KMS-11 (cell line): ENCODE measurements around the gene RFPL1.

Experiments used
- H2AFZ ChIP-seq: fragments of 200-600 bp; sonication (generic); 2 replicates; pipeline ENCODE4 v1.6.1; 2016; ENCODE audit warnings: antibody characterized with exemption, mixed run types, low read depth
- H3K27ac ChIP-seq: fragments of 200-600 bp; sonication (generic); 2 replicates; pipeline ENCODE4 v1.6.1; 2016; ENCODE audit warnings: mild to moderate bottlenecking, mixed run types
- H3K27me3 ChIP-seq: fragments of 200-600 bp; sonication (generic); 2 replicates; pipeline ENCODE4 v1.6.1; 2017; ENCODE audit warnings: mild to moderate bottlenecking, low read depth, mixed run types, moderate library complexity; ENCODE audit not compliant: insufficient read depth
- H3K36me3 ChIP-seq: fragments of 200-600 bp; sonication (generic); 2 replicates; pipeline ENCODE4 v1.6.1; 2017; ENCODE audit warnings: mild to moderate bottlenecking, mixed run types; ENCODE audit not compliant: insufficient read depth
- H3K4me1 ChIP-seq: fragments of 200-600 bp; sonication (generic); 2 replicates; pipeline ENCODE4 v1.6.1; 2016; ENCODE audit warnings: mild to moderate bottlenecking, low read depth, mixed run types; ENCODE audit not compliant: poor library complexity, severe bottlenecking
- H3K4me2 ChIP-seq: fragments of 200-600 bp; sonication (generic); 2 replicates; pipeline ENCODE4 v1.7.0; 2016; ENCODE audit warnings: mild to moderate bottlenecking, mixed run types
- H3K4me3 ChIP-seq: fragments of 200-600 bp; sonication (generic); IDR thresholded peaks from 2 replicates; pipeline ENCODE4 v1.6.1; 2017; ENCODE audit warnings: low read depth, low read length, mixed read lengths; ENCODE audit not compliant: insufficient read depth
- H3K79me2 ChIP-seq: fragments of 200-600 bp; sonication (generic); 2 replicates; pipeline ENCODE4 v1.6.1; 2016; ENCODE audit warnings: low read depth, mixed run types; ENCODE audit not compliant: insufficient read depth
- H3K9ac ChIP-seq: fragments of 200-600 bp; sonication (generic); 2 replicates; pipeline ENCODE4 v1.6.1; 2016; ENCODE audit warnings: mild to moderate bottlenecking, mixed run types
- H4K20me1 ChIP-seq: fragments of 200-600 bp; sonication (generic); 2 replicates; pipeline ENCODE4 v1.6.1; 2016; ENCODE audit warnings: mild to moderate bottlenecking, mixed run types; ENCODE audit not compliant: insufficient read depth
- TF ChIP-seq, protein P1 (sequence below): fragments of 200-600 bp; sonication (generic); conservative IDR thresholded peaks from 2 replicates; pipeline ENCODE4 v1.6.1; 2017; ENCODE audit warnings: low read depth, mild to moderate bottlenecking, antibody characterized with exemption, low read length, moderate library complexity, mixed read lengths

RFPL1 gene

DNA sequence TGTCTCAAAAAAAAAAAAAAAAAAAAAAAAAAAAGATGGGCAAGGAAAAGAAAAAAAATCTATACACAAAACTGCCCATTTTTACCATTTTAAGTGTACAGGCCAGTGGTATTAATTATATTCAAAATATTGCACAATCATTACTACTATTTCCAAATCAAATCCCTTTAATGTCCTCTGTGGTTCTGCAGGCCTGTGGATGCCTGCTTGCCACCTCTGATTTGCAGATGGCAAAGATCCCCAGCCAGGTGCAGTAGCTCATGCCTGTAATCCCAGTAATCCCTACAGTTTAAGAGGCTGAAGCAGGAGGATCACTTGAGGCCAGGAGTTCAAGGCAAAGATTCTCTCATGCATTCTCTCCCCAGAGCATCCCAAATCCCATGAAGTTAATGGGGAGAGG lies 20.2 kb downstream of the RFPL1 start:
- Histone ChIP-seq H4K20me1 (no peaks in the 10 kb centered on the region), H3K4me1 (peaks cover 6% of the 10 kb centered on the region), H3K27ac (no peak overlapping the region), H3K9ac (no peak overlapping the region), H3K79me2 (no peaks in the 10 kb centered on the region), H3K27me3 (no peaks in the 10 kb centered on the region), H3K36me3 (no peaks in the 10 kb centered on the region), H3K4me2 (no peak overlapping the region), H2AFZ (no peak overlapping the region), H3K4me3 (no peak overlapping the region)
- TF ChIP-seq, protein P1, sequence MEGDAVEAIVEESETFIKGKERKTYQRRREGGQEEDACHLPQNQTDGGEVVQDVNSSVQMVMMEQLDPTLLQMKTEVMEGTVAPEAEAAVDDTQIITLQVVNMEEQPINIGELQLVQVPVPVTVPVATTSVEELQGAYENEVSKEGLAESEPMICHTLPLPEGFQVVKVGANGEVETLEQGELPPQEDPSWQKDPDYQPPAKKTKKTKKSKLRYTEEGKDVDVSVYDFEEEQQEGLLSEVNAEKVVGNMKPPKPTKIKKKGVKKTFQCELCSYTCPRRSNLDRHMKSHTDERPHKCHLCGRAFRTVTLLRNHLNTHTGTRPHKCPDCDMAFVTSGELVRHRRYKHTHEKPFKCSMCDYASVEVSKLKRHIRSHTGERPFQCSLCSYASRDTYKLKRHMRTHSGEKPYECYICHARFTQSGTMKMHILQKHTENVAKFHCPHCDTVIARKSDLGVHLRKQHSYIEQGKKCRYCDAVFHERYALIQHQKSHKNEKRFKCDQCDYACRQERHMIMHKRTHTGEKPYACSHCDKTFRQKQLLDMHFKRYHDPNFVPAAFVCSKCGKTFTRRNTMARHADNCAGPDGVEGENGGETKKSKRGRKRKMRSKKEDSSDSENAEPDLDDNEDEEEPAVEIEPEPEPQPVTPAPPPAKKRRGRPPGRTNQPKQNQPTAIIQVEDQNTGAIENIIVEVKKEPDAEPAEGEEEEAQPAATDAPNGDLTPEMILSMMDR, result no peak

DNA sequence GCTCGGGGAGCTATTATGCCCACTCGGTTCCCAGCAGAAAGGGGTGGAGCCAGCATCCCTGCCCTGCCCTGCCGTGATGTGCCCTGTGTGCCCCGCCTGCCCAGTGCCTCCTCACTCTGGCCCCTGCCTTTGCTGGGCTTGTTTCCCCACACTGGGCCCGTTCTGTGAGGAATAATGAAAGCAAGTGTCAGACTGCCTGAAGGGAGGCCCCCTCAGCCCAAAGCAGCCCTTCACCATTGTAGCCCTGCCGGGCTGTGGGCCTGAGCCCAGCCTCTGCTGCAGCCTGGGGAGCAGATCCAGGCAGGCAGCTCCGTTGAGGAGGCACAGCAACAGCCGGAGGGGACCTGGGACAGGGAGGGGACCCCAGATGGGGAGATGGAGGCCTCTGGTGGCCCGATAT lies 21.4 kb downstream of the RFPL1 start:
- H3K36me3 ChIP-seq, result no peaks in the 10 kb centered on the region
- H2AFZ ChIP-seq, result no peak overlapping the region
- no peak overlapping the region for H3K4me3 ChIP-seq
- H3K4me1 ChIP-seq, result peaks cover 6% of the 10 kb centered on the region
- no peaks in the 10 kb centered on the region for H3K79me2 ChIP-seq
- TF ChIP-seq, protein P1, result no peak
- H3K27ac ChIP-seq, result no peak overlapping the region
- no peak overlapping the region for H3K9ac ChIP-seq
- H3K4me2 ChIP-seq, result no peak overlapping the region
- no peaks in the 10 kb centered on the region for H4K20me1 ChIP-seq
- no peaks in the 10 kb centered on the region for H3K27me3 ChIP-seq

DNA sequence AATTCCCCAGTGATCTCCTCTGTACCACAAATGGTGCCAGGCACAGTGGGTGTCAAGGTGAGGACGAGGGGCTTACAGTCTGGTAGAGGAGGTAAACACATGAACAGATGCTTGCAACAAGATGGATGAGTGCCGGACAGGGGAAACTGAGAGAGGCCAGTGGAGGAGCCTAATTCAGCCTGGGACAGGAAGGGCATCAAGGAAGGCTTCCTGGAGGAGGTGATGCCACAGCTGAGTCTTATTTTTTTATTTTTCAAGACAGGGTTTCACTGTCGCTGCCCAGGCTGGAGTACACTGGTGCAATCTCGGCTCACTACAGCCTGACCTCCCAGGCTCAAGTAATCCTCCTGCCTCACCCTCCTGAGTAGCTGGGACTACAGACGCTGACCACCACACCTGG lies 22.9 kb downstream of the RFPL1 start:
- Histone ChIP-seq H3K4me1 (peaks cover 6% of the 10 kb centered on the region), H3K27me3 (no peaks in the 10 kb centered on the region; the same call in 1 of the 2 replicates), H3K36me3 (no peaks in the 10 kb centered on the region), H3K4me3 (no peak overlapping the region), H3K27ac (no peak overlapping the region), H3K4me2 (no peak overlapping the region), H2AFZ (no peak overlapping the region), H3K79me2 (no peaks in the 10 kb centered on the region), H4K20me1 (no peaks in the 10 kb centered on the region), H3K9ac (no peak overlapping the region)
- TF ChIP-seq, protein P1, result no peak

DNA sequence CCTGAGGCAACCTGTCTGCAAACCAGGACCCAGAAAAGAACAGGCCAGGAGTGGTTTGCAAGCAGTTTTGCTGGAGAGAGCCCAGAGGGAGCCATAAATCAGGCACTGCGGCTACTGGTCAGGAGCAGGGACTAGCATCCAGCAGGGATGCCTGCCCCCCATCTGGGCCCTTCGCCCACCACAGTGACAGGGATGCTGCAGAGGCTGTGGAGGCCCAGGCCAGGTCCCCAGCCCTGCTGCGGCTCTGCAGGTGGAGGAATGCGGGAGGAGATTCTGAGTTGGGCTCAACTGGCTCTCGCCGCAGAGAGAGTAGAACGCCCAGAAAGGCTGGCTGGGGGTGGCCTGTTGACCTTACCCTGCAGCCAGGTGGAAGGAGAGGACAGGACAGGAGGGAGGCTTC lies 25.2 kb downstream of the RFPL1 start:
- no peaks in the 10 kb centered on the region; the same call in 1 of the 2 replicates for H3K27me3 ChIP-seq
- H3K36me3 ChIP-seq, result no peaks in the 10 kb centered on the region
- H3K4me3 ChIP-seq, result no peak overlapping the region
- H2AFZ ChIP-seq, result no peak overlapping the region
- no peak overlapping the region for H3K9ac ChIP-seq
- H3K4me1 ChIP-seq, result no peaks in the 10 kb centered on the region
- no peak overlapping the region for H3K4me2 ChIP-seq
- no peaks in the 10 kb centered on the region for H4K20me1 ChIP-seq
- no peak overlapping the region for H3K27ac ChIP-seq
- no peaks in the 10 kb centered on the region for H3K79me2 ChIP-seq
- TF ChIP-seq, protein P1, result no peak
